SKM-1 (cell line): ENCODE data around the gene SCFD2.

ENCODE experiments used
- DNase-seq: peaks from one replicate; lab custom pipeline; 2025; ENCODE audit not compliant: unreplicated experiment; lab: John Stamatoyannopoulos, UW

The SCFD2 gene

DNA sequence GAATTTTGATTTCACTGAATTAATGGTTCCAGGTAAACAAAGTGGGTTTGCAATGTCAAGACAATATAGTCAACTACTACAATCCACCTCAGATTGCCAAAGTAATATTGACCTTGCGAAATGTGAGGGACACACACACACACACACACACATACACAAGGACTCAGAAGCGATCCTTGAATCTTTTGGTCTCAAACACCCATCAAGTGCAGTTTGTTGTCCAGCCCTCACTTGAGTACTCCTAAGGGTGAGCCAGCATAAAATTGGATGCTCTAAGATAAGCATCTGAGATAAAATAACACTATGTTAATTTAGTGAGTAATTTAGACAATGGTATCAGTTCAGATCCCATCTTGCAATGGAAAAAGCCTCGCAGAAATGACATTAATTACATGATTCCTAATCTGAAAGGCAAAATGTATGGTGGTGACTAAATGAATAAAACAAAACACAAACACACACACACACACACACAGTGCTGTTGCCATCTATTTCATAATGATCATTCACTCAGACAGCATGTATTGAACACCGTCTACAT is 401.2 kb downstream of the SCFD2 start:
- DNase-seq: no peak

GRCh38 chr4:52964011-52964410 is 401.9 kb downstream of the SCFD2 start:
- DNase-seq: no peak

- no peak for DNase-seq
These were observed 403.1 kb downstream of the SCFD2 start for GRCh38 chr4:52962721-52963120.

DNA sequence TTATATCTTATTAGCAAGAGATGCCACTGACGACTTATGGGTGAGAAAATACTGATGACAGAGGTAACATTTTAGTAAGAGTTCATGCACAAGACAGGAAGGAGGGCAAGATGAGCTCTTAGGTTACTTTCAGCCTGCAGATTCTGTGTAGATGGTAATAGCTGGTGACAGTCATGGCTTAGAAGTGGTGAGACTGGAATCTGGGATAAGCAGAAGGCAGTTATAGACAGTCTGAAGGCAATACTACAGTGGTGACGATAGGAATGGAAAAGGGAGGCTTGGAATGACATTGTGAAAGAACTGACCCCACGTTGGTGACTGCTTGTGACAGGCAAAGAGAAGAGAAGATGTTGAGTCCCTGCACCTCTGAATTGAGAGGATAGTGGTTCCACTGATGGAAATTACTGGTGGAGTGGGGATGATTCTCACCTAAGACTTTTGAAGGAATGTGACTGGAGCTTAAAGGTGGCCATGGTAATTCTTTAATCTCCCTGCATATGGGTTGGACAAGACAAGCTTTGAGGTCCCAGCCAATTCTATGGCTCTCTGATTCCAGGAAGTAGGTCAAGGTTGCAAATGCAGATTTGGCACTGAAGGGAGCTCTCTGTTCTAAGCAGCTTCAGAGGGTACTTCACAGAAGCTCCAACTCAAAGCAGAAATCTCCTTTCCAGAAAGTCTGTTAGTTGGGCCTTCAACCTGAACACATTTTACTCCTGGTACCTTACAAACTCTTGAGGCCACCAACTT is 404.0 kb downstream of the SCFD2 start:
- DNase-seq: no peak

DNA sequence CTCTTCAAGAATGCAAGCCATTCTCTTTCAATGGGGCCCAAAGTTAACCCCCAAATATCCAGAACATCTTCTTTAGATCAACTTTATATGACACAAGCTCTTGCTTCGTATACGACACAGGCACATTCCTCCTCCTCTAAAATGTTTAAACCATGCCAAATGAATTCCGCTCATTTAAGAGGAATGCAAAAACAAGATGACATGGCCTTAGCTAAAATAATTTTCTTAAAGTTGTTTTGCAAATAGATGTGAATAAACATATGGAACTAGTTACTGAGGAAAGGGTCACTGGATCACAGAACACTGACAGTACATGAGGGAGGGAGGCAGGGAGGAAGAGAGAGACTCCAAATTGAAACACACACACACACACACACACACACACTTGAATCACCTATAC is 406.3 kb downstream of the SCFD2 start:
- DNase-seq: no peak

DNA sequence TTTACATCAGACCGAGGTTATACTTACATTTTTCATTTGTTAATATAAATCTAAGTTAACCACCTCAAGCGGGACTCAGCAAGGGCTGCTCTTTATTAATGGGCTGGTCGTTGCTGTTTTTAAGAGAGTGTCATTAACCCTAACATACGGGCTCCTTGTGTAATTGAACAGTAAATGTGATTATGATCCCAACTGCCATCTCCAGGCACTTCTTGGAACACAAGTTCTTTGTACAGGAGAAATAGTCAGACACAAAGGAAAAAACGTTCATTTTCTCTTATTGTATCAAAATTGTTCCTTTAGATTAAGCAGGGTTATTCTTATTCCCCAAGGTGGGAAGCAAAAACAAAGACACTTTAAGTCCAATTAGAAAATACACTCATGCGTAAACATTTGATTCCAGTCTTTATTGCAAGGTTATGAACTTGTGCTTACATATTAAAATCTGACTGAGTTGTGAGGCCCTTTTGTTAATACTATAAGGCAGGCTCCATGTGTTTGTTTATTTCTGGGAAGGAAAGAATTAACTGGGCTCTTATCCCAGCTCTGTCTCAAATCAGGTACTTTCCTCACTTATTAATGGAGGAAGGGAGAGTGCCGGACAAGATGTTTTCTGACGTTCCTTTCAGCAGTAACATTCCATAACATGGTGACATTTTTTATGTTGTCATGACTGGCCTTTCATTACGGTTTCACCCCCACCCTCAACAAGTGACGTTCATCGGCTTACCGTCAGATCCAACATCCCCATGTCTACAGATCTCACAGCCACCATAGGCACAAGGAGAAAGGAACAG is 407.8 kb downstream of the SCFD2 start:
- no peak for DNase-seq

- no peak for DNase-seq
These were observed 408.6 kb downstream of the SCFD2 start for GRCh38 chr4:52957220-52957686.

DNA sequence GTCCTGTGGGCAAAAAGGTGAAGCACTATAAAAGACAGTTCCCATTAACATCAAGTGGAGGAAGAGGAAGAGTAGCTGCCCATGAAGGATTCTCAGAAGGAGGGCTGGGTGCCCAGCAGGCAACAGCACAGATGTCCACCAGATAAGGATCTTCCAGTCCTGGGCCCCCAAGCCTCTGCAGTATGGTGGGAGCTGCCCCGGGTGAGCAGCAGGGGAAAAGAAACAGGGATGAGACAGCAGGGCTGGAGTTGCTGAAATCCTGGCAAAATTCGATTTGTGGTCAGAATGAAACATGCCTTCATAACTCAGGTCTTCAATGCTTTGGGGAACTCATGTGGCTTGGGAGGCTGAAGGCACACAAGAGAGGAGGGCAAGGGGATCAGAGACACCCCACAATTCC is 409.2 kb downstream of the SCFD2 start:
- DNase-seq: no peak

DNA sequence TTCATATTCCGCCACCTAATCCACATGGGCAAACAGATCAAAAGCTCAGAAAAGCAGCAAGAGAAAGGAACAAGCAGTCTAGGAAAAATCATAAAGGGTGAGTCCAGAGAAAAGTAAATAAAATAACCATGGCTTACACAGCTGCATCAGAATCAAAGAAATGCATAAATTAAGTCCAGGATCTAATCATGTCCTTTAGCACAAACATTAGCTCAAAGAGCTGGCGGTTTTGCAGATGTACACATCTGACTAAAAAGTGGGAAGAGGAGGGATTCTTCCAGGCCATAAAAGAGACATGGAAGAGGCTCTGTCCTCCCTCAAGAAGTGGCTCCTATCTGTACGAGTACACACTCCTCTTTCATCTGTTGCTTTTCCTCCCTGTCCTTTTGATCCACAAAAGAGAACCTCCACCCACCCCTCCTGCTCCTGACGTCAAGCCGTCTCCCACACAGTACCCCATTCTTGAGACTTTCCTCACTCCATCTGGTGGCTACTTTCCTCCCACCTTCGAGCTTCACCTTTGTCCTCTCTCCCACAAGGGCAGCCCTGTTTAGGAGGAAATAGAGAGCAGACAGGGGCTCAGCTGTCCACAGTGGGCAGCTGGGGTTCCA is 411.2 kb downstream of the SCFD2 start:
- no peak for DNase-seq

GRCh38 chr4:52952540-52952939 is 413.3 kb downstream of the SCFD2 start:
- DNase-seq: no peak

GRCh38 chr4:52951016-52951415 is 414.8 kb downstream of the SCFD2 start:
- no peak for DNase-seq

DNA sequence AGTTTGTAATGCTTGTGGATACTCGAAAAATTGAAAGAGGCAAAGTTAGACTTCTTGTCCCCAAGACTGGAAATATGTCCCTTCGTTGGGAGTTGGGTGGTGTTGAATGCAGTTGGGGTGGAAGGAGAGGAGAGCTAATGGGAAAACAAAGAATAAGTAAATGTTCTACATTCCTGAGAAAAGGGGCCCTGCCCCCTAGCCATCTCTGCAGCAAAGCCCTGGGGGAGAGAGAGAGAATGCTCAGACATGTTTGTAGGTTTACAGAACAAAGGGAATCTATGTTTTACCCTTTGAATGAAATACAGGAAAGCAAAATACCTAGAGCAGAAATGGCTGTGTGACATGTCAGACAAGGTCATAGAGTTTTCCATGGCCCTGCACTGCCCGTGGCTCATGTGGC is 415.6 kb downstream of the SCFD2 start:
- no peak for DNase-seq

DNA sequence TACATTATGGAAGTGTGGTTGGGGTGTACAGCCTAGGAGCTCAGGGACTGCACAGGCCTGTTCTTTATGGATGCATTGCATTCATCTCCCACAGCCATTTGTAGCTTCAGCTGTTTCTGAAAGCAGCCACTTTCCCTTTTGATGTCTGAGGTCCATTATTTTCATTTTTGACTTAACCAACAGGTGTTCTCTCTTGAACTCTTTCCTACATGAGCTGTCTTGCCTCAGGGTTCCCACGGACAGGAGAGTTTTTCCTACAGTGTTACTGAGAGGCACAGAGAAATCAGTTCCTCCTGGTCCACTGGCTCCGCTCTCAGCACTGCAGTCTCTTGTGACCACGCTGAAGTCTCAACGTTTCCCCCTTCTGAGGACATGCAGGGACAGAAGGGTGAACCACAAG is 416.5 kb downstream of the SCFD2 start:
- DNase-seq: no peak

DNA sequence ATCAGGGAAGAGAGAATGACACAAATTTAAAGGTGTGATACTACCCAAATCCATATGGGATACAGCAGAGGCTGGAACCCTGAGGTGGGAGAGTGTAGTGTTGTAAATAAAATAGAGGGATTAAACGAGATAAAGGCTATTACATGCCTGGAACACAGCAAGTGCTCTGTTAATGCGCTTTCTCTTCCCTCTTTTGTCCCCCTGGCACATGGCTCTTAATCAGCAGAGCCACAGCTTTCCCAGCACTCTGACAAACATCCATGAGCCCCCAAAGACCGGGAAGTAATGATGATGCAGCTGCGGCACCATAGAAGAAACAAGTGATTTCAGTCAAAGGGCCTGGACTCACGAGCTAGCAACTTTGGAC is 417.8 kb downstream of the SCFD2 start:
- DNase-seq: no peak

GRCh38 chr4:52947401-52948056 is 418.3 kb downstream of the SCFD2 start:
- no peak for DNase-seq

- DNase-seq: no peak
These were observed 419.0 kb downstream of the SCFD2 start for GRCh38 chr4:52946855-52947254.

DNA sequence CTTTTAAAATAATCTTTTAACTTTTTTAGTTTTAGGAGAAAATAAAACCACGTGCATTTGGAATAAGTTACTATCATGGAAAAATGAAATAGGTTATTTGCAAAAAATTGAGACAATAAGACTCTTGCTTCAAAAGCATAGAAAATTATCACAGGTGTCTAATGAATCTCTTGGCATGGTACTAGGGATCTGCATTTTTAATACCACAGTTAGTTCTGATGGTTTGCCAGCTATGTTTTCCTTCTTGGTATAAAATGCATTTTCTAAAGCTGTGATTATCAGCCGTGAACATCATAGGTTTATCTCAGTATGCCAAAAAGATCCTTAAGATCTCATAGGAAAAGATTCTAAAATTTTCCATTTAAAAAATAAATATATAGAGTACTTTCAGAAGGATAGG is 419.9 kb downstream of the SCFD2 start:
- no peak for DNase-seq

GRCh38 chr4:52945326-52945898 is 420.4 kb downstream of the SCFD2 start:
- DNase-seq: no peak

- no peak for DNase-seq
These were observed 422.2 kb downstream of the SCFD2 start for GRCh38 chr4:52943677-52944076.

GRCh38 chr4:52942936-52943335 is 422.9 kb downstream of the SCFD2 start:
- no peak for DNase-seq

GRCh38 chr4:52941450-52941849 is 424.4 kb downstream of the SCFD2 start:
- no peak for DNase-seq
